GM19238 (cell line): Measurements from ENCODE around the gene MCM10.
"Not testable (repeated sequence)": the region's sequence is repeated elsewhere in the genome, so short reads cannot be mapped to it uniquely, and the experiment has no call there.

Experiments
- DNase-seq: peaks from one replicate; pipeline ENCODE4 v3.0.0; 2011; ENCODE audit warnings: low spot score; ENCODE audit not compliant: insufficient read length

MCM10 gene

DNA sequence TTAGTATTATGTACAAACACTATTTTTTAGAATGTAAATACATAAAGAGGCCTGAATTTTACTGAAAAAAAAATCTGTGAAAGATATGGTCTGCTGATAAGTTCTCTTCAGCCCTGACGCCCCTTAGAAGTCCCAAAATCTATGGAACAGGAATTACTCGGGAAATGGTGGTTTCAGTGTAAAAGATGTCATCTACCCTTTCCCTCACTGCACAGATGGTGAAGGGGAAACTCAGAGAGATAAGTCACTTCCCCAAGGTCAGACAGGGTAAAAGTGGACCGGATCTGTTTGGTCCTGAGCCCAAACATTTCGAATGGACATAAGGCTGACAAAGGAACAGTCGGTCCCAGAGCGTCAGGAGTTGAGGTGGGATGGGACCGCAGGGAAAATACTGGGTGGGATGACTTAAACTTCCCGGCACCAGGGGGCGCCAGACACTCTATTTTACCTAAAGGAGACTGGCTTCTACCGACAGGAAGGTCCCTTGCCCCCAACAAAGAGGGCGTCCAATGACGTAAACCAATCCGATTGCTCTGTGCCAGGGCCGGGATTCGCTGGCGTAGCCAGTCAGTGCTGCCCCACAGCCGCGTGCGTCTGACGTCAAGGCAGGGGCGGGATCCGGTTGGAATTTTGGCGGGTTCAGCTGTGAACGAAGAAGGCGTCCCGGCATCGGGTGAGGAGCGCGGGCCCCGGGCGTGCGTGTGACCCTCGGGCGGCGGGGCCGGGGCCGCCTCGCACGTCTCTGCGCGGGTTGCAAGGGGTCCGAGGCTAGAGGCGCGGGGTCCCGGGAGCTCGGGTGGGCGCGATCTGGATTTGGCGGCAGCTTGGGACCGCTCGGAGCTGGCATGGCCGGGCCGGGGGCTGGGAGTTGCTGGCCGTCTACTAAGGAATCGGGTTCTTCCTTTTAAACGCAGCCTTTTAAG is at the start of gene MCM10:
Gene MCM10 (plus strand): TSS at position 625 of the 923 bp plus-strand sequence. CDS start 2,645 bp downstream, outside the sequence.
- DNase-seq, result peak; percentile 96

DNA sequence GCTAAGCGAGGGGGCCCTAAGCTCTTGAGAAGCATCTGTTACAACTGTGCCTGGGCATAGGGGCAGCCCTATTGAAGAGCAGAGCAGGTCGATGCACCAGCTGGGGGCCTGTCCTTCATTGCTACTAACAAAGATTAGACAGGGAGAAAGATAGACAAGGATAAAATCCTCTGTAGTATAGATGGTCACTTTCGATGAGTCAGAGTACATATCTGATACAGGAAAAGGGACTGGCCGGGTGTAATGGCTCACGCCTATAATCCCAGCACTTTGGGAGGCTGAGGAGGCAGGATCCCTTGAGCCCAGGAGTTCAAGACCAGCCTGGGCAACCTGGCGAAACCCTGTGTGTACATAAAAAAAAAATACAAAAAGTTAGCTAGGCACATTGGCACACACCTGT is 47.8 kb upstream of the MCM10 start:
- DNase-seq, result no peak

DNA sequence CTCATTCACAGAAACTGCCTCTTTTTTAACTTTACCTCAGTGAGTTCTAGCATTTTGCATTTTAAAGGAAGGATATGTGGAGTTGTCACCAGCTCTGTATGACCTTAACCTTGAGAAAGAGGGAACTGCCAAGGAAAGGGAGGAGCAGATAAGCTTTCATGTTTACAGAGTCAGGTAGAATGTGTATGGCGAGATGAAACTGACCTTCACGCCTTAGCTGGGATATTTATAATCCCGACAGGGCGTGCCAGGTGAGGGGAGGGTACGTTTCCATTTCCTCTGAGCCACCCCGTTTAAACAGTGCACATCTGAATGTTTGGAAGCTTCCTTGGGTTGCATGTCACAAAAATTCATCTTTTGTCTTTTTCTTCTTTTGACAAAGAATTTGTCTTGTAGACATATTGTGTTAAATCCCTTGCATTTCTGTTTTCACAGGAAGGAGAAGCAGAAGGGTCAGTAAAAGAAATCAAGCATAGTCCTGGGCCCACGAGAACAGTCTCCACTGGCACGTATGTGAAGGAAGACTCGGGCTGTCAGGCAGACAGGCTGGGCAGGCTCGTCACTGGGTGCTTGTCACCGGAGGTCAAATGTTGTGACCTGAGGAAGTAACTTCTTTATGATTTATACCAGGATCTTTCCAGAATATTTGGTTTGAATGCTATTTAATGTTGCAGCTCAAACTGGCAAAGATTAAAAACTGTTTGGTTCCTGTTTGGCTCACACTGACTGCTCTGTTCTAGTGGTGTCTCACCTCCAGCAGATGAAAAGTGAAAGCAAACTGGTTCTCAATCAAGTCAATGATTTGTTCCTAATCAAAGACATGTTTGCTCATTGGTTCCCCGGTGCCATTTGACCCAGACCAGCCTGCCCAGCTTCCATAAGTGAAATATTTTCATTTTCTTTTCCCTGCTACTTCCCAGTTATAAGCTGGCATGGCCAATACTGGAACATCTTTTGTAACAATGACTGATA is 45.2 kb upstream of the MCM10 start:
- peak; percentile 18 for DNase-seq

GRCh38 chr10:13117841-13118783 is 43.2 kb upstream of the MCM10 start:
- no peak for DNase-seq

- no peak for DNase-seq
Measured at GRCh38 chr10:13118784-13119410, 42.5 kb upstream of the MCM10 start.

DNA sequence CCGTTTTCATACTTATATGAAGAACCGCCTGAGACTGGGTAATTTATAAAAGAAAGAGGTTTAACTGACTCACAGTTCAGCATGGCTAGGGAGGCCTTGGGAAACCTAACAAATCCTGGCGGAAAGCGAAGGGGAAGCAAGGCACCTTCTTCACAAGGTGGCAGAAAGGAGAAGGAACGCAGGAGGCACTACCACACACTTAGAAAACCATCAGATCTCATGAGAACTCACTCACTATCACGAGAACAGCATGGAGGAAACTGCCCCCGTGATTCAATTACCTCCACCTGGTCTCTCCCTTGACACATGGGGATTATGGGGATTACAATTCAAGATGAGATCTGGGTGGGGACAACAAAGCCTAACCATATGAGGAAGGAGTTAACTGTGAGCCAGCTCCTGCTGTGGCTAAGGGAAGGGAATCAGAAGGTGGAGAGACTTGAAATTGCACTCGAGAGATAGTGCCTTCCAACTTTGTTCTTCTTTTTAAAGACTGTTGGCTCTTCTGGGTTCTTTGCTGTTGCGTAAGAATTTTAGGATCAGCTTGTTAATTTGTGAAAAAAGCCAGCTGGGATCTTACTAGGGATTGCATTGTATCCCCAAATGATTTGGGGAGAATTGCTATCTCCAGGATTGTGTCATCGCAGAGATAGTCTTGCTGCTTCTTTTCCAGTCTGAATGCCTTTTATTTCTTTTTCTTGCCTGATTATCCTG is 40.4 kb upstream of the MCM10 start:
- no peak for DNase-seq

- DNase-seq, result no peak
Measured at GRCh38 chr10:13121500-13121854, 39.9 kb upstream of the MCM10 start.

- no peak for DNase-seq
Measured at GRCh38 chr10:13136651-13137050, 24.7 kb upstream of the MCM10 start.

DNA sequence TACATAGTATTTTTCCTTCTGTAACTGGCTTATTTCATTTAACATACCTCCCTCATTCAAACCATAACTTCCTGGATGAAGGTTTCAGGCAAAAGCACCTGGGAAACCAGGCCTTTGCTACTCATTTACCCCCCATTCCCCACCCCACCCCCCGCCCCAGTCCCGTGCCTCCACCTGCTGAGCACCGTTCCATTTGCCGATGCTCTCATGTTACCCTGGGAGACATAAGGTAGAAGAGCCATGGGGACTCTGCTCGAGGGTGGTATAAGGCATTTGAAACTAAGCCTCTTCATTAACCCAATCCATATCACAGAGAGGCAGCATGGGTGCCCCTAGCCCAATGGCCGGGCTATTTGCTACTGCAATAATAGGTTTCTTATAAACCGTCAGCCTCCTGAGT is 22.2 kb upstream of the MCM10 start:
- no peak for DNase-seq

DNA sequence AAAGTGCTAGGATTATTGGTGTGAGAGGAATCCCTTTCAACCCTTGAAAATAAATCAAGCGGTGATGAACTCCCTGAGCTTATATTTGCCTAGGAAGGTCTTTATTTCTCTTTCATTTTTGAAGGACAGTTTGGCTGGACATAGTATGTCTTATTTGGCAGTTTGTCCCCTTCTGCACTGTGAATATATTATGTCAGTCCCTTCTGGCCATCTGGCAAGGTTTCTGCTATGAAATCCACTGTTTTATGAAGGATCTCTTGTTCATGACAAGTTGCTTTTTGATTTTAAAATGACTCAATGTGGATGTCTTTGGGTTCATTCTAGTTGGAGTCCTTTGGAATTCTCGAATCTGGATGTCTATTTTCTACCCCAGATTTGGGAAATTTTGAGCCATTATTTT is 21.7 kb upstream of the MCM10 start:
- DNase-seq, result no peak

- DNase-seq, result no peak
Measured at GRCh38 chr10:13140627-13141190, 20.6 kb upstream of the MCM10 start.

DNA sequence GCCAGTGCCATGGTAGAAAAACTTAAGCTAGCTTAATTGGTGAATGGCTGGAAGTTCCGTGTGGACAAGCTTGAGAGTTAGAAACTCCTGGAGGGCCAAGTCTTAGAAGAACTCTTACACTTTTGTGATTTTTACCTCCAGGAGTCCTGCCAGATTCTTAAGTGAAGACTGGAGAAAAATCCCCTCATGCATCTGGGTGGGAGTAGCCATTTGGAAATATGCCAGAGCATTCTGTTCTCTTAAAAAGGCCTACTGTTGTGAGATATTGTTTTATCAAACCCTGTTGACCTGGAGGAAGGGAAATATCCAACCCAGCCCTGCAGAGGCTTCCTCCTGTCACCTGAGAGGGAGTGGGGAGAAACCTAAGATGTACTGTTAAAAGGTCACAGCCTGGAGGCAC is 17.6 kb upstream of the MCM10 start:
- DNase-seq, result no peak

DNA sequence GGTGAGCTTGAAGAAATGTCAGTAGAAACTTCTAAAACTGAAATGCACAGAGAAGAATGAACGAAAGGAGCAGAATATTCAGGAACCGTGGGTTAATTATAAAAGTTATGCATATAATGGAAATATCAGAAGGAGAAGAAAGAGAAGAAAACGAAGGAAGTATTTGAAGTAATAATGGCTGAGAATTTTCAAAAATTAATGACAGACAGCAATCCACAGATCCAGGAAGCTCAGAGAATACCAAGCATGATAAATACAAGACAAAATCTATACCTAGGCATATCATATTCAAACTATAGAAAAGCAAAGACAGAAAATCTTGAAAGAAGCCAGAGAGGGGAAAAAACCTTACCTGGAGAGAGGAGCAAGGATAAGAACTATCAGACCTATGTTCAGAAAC is 16.5 kb upstream of the MCM10 start:
- DNase-seq, result no peak

DNA sequence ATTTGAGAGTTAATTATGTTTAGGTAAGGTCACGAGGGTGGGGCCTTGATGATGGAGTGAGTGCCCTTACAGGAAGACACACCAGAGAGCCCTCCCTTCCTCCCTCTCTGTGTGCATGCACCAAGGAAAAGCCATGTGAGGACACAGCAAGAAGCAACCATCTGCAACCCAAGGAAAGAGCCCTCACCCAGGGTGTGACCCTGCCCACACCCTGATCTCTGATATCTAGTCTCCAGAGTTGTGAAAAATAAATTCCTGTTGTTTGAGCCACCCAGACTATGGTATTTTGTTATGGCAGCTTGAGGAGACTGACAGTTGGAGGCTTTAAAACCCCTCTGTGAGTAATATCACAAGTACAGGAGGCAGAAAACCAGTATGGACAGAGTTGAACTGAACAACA is 15.0 kb upstream of the MCM10 start:
- no peak for DNase-seq

DNA sequence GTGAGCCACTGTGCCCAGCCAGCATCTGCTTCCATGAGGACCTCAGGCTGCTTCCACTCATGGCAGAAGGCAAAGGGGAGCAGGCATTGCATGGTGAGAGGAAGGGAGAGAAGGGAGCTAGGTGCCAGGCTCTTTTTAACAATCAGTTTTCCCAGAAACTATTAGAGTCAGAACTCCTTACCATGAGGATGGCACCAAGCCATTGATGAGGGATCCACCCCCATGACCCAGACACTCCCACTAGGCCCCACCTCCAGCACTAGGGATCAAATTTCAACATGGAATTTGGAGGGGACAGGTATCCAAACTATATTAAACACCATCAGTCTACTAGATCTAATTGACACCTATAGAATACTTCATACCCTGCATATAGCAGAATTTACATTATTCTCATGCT is 14.2 kb upstream of the MCM10 start:
- DNase-seq, result no peak

DNA sequence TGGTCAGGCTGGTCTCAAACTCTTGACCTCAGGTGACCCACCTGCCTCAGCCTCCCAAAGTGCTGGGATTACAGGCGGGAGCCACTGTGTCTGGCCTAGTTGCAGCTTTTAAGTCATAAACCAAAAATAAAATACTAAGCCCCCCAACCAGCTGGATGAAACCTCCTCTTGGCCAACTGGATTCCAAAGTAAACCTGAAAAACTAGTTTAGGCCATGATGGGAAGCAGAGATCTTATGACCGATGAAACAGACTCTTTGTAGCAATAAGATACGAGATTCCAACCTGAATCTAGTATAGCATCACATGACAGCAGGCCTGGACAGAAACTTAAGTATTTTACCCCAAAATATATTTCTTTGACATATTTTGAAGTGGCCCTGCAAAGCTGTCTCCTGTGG is 9.1 kb upstream of the MCM10 start:
- DNase-seq, result no peak

GRCh38 chr10:13155860-13156259 is 5.5 kb upstream of the MCM10 start:
- not testable (repeated sequence) for DNase-seq

- DNase-seq, result no peak
Measured at GRCh38 chr10:13158401-13158800, 3.0 kb upstream of the MCM10 start.

DNA sequence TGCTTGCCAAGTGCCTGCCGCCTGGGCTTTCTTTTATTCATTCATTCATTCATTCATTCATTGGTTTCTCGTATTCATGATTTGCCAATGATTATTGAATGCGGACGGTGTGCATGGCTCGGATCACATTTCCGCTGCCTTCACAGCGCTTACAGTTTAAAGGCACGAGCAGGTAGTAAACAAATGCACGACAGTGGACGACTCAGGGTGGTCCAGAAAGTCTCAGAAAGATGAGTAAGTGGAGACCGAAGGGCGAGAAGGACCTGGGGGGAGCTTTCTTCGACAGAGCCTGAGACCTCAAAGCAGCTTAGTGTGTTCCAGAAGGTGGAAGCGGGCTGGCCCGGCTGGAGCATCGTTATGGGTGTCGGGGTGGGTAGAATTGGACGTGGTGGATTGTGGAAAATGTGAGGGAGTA is 506 bp downstream of the MCM10 start:
- peak; percentile 15 for DNase-seq

- no peak for DNase-seq
Measured at GRCh38 chr10:13163859-13164258, 2.5 kb downstream of the MCM10 start.
